Loucy (cell line): ENCODE measurements around the gene HCK.

Source experiments
- EZH2phosphoT487 ChIP-seq: fragments of 200-600 bp; IDR thresholded peaks from 2 replicates; pipeline ENCODE4 v1.6.1; 2018; ENCODE audit warnings: antibody characterized with exemption, mild to moderate bottlenecking, moderate library complexity, borderline replicate concordance
- TF ChIP-seq, protein P1 (sequence below): fragments of 200-600 bp; sonication (generic); conservative IDR thresholded peaks from 2 replicates; pipeline ENCODE4 v1.5.1; 2014; ENCODE audit warnings: mild to moderate bottlenecking, antibody characterized with exemption, low read length

DNA sequence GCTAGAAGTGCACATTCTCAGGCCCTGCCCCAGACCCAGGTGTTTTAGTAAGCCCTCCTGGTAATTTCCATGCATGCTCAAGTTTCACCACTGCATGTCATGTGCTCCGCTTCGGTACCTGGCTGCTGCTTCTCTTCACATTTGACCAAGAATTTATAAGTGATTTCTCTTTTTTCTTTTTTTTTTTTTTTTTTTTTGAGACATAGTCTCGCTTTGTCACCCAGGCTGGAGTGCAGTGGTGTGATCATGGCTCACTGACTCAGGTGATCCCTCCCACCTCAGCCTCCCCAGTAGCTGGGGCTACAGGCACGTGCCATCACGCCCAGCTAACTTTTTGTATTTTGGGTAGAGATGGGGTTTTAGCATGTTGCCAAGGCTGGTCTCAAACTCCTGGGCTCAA lies 73.5 kb downstream of the HCK start:
- no peak for TF ChIP-seq EZH2phosphoT487
- TF ChIP-seq, protein P1, sequence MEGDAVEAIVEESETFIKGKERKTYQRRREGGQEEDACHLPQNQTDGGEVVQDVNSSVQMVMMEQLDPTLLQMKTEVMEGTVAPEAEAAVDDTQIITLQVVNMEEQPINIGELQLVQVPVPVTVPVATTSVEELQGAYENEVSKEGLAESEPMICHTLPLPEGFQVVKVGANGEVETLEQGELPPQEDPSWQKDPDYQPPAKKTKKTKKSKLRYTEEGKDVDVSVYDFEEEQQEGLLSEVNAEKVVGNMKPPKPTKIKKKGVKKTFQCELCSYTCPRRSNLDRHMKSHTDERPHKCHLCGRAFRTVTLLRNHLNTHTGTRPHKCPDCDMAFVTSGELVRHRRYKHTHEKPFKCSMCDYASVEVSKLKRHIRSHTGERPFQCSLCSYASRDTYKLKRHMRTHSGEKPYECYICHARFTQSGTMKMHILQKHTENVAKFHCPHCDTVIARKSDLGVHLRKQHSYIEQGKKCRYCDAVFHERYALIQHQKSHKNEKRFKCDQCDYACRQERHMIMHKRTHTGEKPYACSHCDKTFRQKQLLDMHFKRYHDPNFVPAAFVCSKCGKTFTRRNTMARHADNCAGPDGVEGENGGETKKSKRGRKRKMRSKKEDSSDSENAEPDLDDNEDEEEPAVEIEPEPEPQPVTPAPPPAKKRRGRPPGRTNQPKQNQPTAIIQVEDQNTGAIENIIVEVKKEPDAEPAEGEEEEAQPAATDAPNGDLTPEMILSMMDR: no peak
